Vagina (tissue), 2 donors: ENCODE measurements around the gene GRIA1. TPM values are rescaled to one million over a fixed set of nuclear protein-coding genes. Genes with fewer than 3 reads are reported as not detected.

Experiments used
- DNase-seq, 2 donors: peaks; one replicate each; pipeline ENCODE4 v3.0.0-alpha.2; 2017; ENCODE audit errors: extremely low spot score in 2 of 2
- H3K27ac ChIP-seq: fragments of 200-600 bp; sonication (generic); one replicate; pipeline ENCODE4 v1.5.1; 2019
- H3K27me3 ChIP-seq: fragments of 200-600 bp; sonication (generic); one replicate; pipeline ENCODE4 v1.5.1; 2019
- H3K36me3 ChIP-seq, 2 donors: fragments of 200-600 bp; sonication (generic); one replicate each; pipeline ENCODE4 v1.5.1; 2017 to 2019
- H3K4me1 ChIP-seq: fragments of 200-600 bp; sonication (generic); one replicate; pipeline ENCODE4 v1.5.1; 2019
- H3K4me3 ChIP-seq, 2 donors: fragments of 200-600 bp; sonication (generic); 1 replicate in 1 of 2; 2 replicates in 1 of 2; pipeline ENCODE4 v1.5.1; 2016 to 2019
- H3K9me3 ChIP-seq: fragments of 200-600 bp; sonication (generic); one replicate; pipeline ENCODE4 v1.5.1; 2019
- CTCF ChIP-seq, 3 experiments: fragments of 450-650 bp in 2 of 3; fragments of 200-600 bp in 1 of 3; sonication (generic) in 1 of 3; IDR thresholded peaks; one replicate each; pipeline ENCODE4 v1.5.1; 2017 to 2019; ENCODE audit warnings: antibody characterized with exemption in 3 of 3, mild to moderate bottlenecking in 2 of 3, moderate library complexity in 2 of 3
- POLR2A ChIP-seq, 2 donors: fragments of 450-650 bp; IDR thresholded peaks; one replicate each; pipeline ENCODE4 v1.6.1; 2017; ENCODE audit warnings: antibody characterized with exemption in 2 of 2, mild to moderate bottlenecking in 2 of 2, moderate library complexity in 2 of 2
- POLR2AphosphoS5 ChIP-seq, 2 donors: sonication (generic); formaldehyde crosslinking; IDR thresholded peaks; one replicate each; pipeline ENCODE4 v1.9.0; 2017; ENCODE audit warnings: antibody characterized with exemption in 2 of 2, mild to moderate bottlenecking in 2 of 2, low read depth in 1 of 2; ENCODE audit not compliant: insufficient read depth in 1 of 2
- intact Hi-C: fragments of 100-400 bp; cut with DNase I; formaldehyde crosslinking; loops from one replicate; pipeline ENCODE4 v1.15.1; 2023
- total RNA-seq: library from RNA; depleted of rRNA; stranded (reverse); fragments of >200 nt; gene quantifications from one replicate; pipeline ENCODE4 v1.2.3, GENCODE V29; 2016

GRIA1 gene
- total RNA-seq, 1 donor from 2014 or later, result not detected

- no peak overlapping the region for H3K4me3 ChIP-seq
- H3K4me1 ChIP-seq, result no peaks in the 10 kb centered on the region
- no peak for DNase-seq
- H3K27me3 ChIP-seq, result no peaks in the 10 kb centered on the region
- no peak for TF ChIP-seq POLR2A (IDR thresholded peaks at IDR 0.05)
- TF ChIP-seq CTCF (IDR thresholded peaks at IDR 0.05), result no peak
- TF ChIP-seq POLR2AphosphoS5 (IDR thresholded peaks at IDR 0.05; ENCODE audit: insufficient read depth in 1 of 2, low read depth in 1 of 2), result no peak
- H3K9me3 ChIP-seq, result no peaks in the 10 kb centered on the region
- H3K36me3 ChIP-seq, result no peaks in the 10 kb centered on the region
- intact Hi-C loops, result no loop called here
- H3K27ac ChIP-seq, result no peak overlapping the region
These were observed 211.8 kb downstream of the GRIA1 start for GRCh38 chr5:153702265-153702664.

GRCh38 chr5:153704110-153704509, 213.6 kb downstream of the GRIA1 start:
- no peaks in the 10 kb centered on the region for H3K36me3 ChIP-seq
- no peak for TF ChIP-seq POLR2AphosphoS5 (IDR thresholded peaks at IDR 0.05; ENCODE audit: insufficient read depth in 1 of 2, low read depth in 1 of 2)
- no peak for TF ChIP-seq CTCF (IDR thresholded peaks at IDR 0.05)
- TF ChIP-seq POLR2A (IDR thresholded peaks at IDR 0.05), result no peak
- DNase-seq, result no peak
- no peaks in the 10 kb centered on the region for H3K4me1 ChIP-seq
- H3K9me3 ChIP-seq, result no peaks in the 10 kb centered on the region
- H3K27me3 ChIP-seq, result no peaks in the 10 kb centered on the region
- H3K27ac ChIP-seq, result no peak overlapping the region
- intact Hi-C loops, result no loop called here
- no peak overlapping the region for H3K4me3 ChIP-seq

GRCh38 chr5:153707626-153708025, 217.2 kb downstream of the GRIA1 start:
- intact Hi-C loops, result no loop called here
- H3K4me1 ChIP-seq, result no peaks in the 10 kb centered on the region
- no peaks in the 10 kb centered on the region for H3K27me3 ChIP-seq
- TF ChIP-seq POLR2AphosphoS5 (IDR thresholded peaks at IDR 0.05; ENCODE audit: insufficient read depth in 1 of 2, low read depth in 1 of 2) (no peak), CTCF (IDR thresholded peaks at IDR 0.05) (no peak), POLR2A (IDR thresholded peaks at IDR 0.05) (no peak)
- no peak overlapping the region for H3K4me3 ChIP-seq
- no peaks in the 10 kb centered on the region for H3K9me3 ChIP-seq
- no peaks in the 10 kb centered on the region for H3K36me3 ChIP-seq
- DNase-seq, result no peak
- H3K27ac ChIP-seq, result no peak overlapping the region

GRCh38 chr5:153711755-153712154, 221.3 kb downstream of the GRIA1 start:
- Histone ChIP-seq H3K36me3 (no peaks in the 10 kb centered on the region), H3K4me3 (no peak overlapping the region), H3K27ac (no peak overlapping the region), H3K9me3 (no peaks in the 10 kb centered on the region), H3K4me1 (no peaks in the 10 kb centered on the region), H3K27me3 (no peaks in the 10 kb centered on the region)
- TF ChIP-seq CTCF (IDR thresholded peaks at IDR 0.05) (no peak), POLR2AphosphoS5 (IDR thresholded peaks at IDR 0.05; ENCODE audit: insufficient read depth in 1 of 2, low read depth in 1 of 2) (no peak)
- DNase-seq, result no peak
- intact Hi-C loops, result no loop called here

- intact Hi-C loops, result no loop called here
- no peaks in the 10 kb centered on the region for H3K9me3 ChIP-seq
- no peak overlapping the region for H3K4me3 ChIP-seq
- H3K27me3 ChIP-seq, result no peaks in the 10 kb centered on the region
- TF ChIP-seq POLR2A (IDR thresholded peaks at IDR 0.05), result no peak
- TF ChIP-seq POLR2AphosphoS5 (IDR thresholded peaks at IDR 0.05; ENCODE audit: insufficient read depth in 1 of 2, low read depth in 1 of 2), result no peak
- no peak for TF ChIP-seq CTCF (IDR thresholded peaks at IDR 0.05)
- no peak for DNase-seq
- H3K4me1 ChIP-seq, result no peaks in the 10 kb centered on the region
- no peaks in the 10 kb centered on the region for H3K36me3 ChIP-seq
- no peak overlapping the region for H3K27ac ChIP-seq
These were observed 222.5 kb downstream of the GRIA1 start for GRCh38 chr5:153712946-153713345.
